ENCODE data around the gene SNX1.
"Not testable (repeated sequence)": the region's sequence is repeated elsewhere in the genome, so short reads cannot be mapped to it uniquely, and the experiment has no call there.

Gene SNX1

GRCh38 chr15:64095795-64096667 lies at the start of gene SNX1:
TSS of gene SNX1 (plus strand) at chr15:64095982. CDS start at chr15:64096014, 32 bp downstream.
- DNase-seq: peak; percentile 83

- DNase-seq: peak; percentile 71
Observed at GRCh38 chr15:64046421-64047153, 49.2 kb upstream of the SNX1 start, which contains the start of gene DAPK2. TSS of gene DAPK2 (minus strand) at chr15:64046485. CDS start at chr15:64040261, 6,224 bp downstream.

GRCh38 chr15:64048781-64049460 lies 46.9 kb upstream of the SNX1 start:
- DNase-seq: no peak

GRCh38 chr15:64050281-64051092 lies 45.3 kb upstream of the SNX1 start:
- DNase-seq: no peak

- no peak for DNase-seq
Observed at GRCh38 chr15:64051093-64051402, 44.7 kb upstream of the SNX1 start.

- no peak for DNase-seq
Observed at GRCh38 chr15:64051407-64052259, 44.1 kb upstream of the SNX1 start.

- DNase-seq: no peak
Observed at GRCh38 chr15:64052925-64053491, 42.8 kb upstream of the SNX1 start.

GRCh38 chr15:64053674-64054073 lies 42.1 kb upstream of the SNX1 start:
- not testable (repeated sequence) for DNase-seq

- DNase-seq: no peak
Observed at GRCh38 chr15:64058279-64058678, 37.5 kb upstream of the SNX1 start.

- DNase-seq: not testable (repeated sequence)
Observed at GRCh38 chr15:64059104-64059503, 36.7 kb upstream of the SNX1 start.

GRCh38 chr15:64060716-64061115 lies 35.1 kb upstream of the SNX1 start:
- DNase-seq: no peak

GRCh38 chr15:64066451-64066850 lies 29.3 kb upstream of the SNX1 start:
- no peak for DNase-seq

GRCh38 chr15:64067564-64068030 lies 28.2 kb upstream of the SNX1 start:
- DNase-seq: peak; percentile 52

- DNase-seq: no peak
Observed at GRCh38 chr15:64068133-64068532, 27.6 kb upstream of the SNX1 start.

GRCh38 chr15:64070106-64070505 lies 25.7 kb upstream of the SNX1 start:
- DNase-seq: no peak

GRCh38 chr15:64070965-64071851 lies 24.6 kb upstream of the SNX1 start:
- no peak for DNase-seq

- DNase-seq: no peak
Observed at GRCh38 chr15:64071931-64072765, 23.6 kb upstream of the SNX1 start.

- no peak for DNase-seq
Observed at GRCh38 chr15:64072812-64073211, 23.0 kb upstream of the SNX1 start.

GRCh38 chr15:64073496-64073895 lies 22.3 kb upstream of the SNX1 start:
- not testable (repeated sequence) for DNase-seq
